ENCODE results near the gene ARHGAP42.

GRCh38 chr11:100940111-100940510 is 253.0 kb downstream of the ARHGAP42 start:
- TF ChIP-seq CTCF (IDR thresholded peaks at IDR 0.05; ENCODE audit: low read length) (no peak), EZH2 (IDR thresholded peaks at IDR 0.05; ENCODE audit: borderline replicate concordance, low read length) (no peak)

Data from OCI-LY1 (cell line).